Upper lobe of right lung (tissue), 1 donor: ENCODE data around the gene LRRC7. TPM values are rescaled to one million over a fixed set of nuclear protein-coding genes. Genes with fewer than 3 reads are reported as not detected.

Source experiments
- ATAC-seq: fragments of 200-7000 bp; cut with Tn5 transposase; one replicate; pipeline ENCODE4 v1.9.1; 2020; ENCODE audit warnings: mild to moderate bottlenecking, moderate library complexity
- DNase-seq: peaks from one replicate; pipeline ENCODE4 v3.0.0-alpha.2; 2020
- H3K27ac ChIP-seq: fragments of 200-600 bp; one replicate; pipeline ENCODE4 v1.8.0; 2022
- H3K27me3 ChIP-seq: fragments of 200-600 bp; one replicate; pipeline ENCODE4 v1.8.0; 2022; ENCODE audit warnings: mild to moderate bottlenecking
- H3K36me3 ChIP-seq: fragments of 200-600 bp; one replicate; pipeline ENCODE4 v1.8.0; 2022
- H3K4me1 ChIP-seq: fragments of 200-600 bp; one replicate; pipeline ENCODE4 v1.8.0; 2022
- H3K4me3 ChIP-seq: fragments of 200-600 bp; one replicate; pipeline ENCODE4 v1.8.0; 2022; ENCODE audit warnings: mild to moderate bottlenecking
- H3K9me3 ChIP-seq: fragments of 200-600 bp; one replicate; pipeline ENCODE4 v1.8.0; 2022
- intact Hi-C: fragments of 100-400 bp; cut with DNase I; formaldehyde crosslinking; loops from one replicate; pipeline ENCODE4 v1.11.0; 2022
- total RNA-seq: library from RNA; stranded (reverse); fragmentation: NEBNext Ultra II Directional; extraction: Animal tissue kit (Norgen Biotek cat#: 25700); gene quantifications from one replicate; pipeline ENCODE4 v1.2.1, GENCODE V29; 2021
- TF ChIP-seq, protein P1 (sequence below): fragments of 200-600 bp; IDR thresholded peaks from one replicate; pipeline ENCODE4 v1.8.0; 2022; ENCODE audit warnings: antibody characterized with exemption
- donor health status: DM: no; HTN: yes; CAD: no; lungs with severe emphysema.

LRRC7 gene
- total RNA-seq, 1 donor from 2014 or later: not detected

DNA sequence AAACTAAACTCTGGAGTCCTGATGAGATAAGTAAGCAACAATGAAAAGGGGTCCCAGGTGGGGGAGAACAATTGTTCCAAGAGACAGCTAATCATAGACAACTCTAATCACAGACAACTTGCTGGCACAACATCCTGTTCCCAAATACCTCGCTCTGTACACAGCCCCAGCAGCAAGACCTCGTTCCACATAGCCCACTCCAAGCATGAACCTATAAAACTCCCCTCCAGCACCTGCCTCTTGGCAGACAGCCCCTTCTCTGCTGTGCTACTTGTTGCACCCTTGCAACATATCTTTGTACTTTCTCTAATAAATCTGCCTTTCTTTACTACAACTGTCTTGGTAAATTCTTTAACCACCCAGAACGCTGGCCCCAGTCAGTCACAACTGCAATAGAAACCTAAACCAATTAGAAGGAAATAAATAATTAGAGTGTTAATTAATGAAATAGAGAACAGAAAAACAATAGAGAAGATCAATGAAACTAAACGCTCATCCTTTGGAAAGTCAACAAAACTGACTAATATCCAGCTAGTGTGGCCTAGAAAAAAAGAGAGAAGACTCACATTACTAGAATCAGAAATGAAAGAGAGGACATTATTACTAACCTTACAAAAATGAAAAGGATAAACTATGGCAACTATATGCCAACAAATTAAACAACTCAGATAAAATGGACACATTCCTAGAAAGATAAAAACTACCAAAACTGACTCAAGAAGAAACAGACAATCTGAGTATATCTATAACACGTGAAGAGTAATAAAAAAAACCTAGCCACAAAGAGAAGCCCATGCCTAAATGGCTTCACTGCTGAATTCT, 601.5 kb downstream of the LRRC7 start:
- H3K36me3 ChIP-seq: peaks cover 3% of the 10 kb centered on the region
- no peaks in the 10 kb centered on the region for H3K4me1 ChIP-seq
- ATAC-seq (no peak), DNase-seq (no peak)
- no peaks in the 10 kb centered on the region for H3K9me3 ChIP-seq
- TF ChIP-seq, protein P1, sequence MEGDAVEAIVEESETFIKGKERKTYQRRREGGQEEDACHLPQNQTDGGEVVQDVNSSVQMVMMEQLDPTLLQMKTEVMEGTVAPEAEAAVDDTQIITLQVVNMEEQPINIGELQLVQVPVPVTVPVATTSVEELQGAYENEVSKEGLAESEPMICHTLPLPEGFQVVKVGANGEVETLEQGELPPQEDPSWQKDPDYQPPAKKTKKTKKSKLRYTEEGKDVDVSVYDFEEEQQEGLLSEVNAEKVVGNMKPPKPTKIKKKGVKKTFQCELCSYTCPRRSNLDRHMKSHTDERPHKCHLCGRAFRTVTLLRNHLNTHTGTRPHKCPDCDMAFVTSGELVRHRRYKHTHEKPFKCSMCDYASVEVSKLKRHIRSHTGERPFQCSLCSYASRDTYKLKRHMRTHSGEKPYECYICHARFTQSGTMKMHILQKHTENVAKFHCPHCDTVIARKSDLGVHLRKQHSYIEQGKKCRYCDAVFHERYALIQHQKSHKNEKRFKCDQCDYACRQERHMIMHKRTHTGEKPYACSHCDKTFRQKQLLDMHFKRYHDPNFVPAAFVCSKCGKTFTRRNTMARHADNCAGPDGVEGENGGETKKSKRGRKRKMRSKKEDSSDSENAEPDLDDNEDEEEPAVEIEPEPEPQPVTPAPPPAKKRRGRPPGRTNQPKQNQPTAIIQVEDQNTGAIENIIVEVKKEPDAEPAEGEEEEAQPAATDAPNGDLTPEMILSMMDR: no peak
- intact Hi-C loops: no loop called here
- H3K27me3 ChIP-seq: no peaks in the 10 kb centered on the region
- H3K4me3 ChIP-seq: no peak overlapping the region
- H3K27ac ChIP-seq: no peak overlapping the region

DNA sequence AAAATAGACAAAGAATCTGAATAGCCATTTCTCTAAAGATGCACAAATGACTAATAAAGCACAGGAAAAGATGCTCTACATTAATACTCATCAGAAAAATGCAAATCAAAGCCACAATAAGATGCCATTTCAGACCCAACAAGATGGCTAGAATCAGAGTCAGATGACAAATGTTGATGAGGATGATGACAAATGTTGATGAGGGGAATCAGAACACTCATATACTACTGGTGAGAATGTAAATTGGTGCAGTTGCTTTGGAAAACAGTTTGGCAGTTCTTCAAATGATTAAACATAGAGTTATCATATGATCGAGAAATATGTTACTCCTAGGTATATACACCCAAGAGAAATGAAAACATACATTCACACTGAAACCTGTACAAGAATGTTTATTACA, 603.8 kb downstream of the LRRC7 start:
- DNase-seq: no peak
- intact Hi-C loops: no loop called here
- H3K4me3 ChIP-seq: no peak overlapping the region

More for the DNA sequence above, 603.8 kb downstream of the LRRC7 start:
- no peak for ATAC-seq
- Histone ChIP-seq H3K36me3 (peaks cover 16% of the 10 kb centered on the region), H3K9me3 (no peaks in the 10 kb centered on the region), H3K27ac (no peak overlapping the region), H3K4me1 (no peaks in the 10 kb centered on the region), H3K27me3 (no peaks in the 10 kb centered on the region)
- TF ChIP-seq, protein P1: no peak
